IPS-18c (cell line): ENCODE results near the gene FGFRL1.

Experiments
- H3K4me3 ChIP-seq: 2 replicates; pipeline ENCODE4 v1.7.0; 2013; ENCODE audit warnings: low read depth, mild to moderate bottlenecking, low read length, moderate library complexity; ENCODE audit not compliant: insufficient read depth
- H3K9me3 ChIP-seq: one replicate; pipeline ENCODE4 v1.6.1; 2013; ENCODE audit warnings: mild to moderate bottlenecking, low read length, moderate library complexity; ENCODE audit not compliant: control insufficient read depth, insufficient read depth

The FGFRL1 gene

DNA sequence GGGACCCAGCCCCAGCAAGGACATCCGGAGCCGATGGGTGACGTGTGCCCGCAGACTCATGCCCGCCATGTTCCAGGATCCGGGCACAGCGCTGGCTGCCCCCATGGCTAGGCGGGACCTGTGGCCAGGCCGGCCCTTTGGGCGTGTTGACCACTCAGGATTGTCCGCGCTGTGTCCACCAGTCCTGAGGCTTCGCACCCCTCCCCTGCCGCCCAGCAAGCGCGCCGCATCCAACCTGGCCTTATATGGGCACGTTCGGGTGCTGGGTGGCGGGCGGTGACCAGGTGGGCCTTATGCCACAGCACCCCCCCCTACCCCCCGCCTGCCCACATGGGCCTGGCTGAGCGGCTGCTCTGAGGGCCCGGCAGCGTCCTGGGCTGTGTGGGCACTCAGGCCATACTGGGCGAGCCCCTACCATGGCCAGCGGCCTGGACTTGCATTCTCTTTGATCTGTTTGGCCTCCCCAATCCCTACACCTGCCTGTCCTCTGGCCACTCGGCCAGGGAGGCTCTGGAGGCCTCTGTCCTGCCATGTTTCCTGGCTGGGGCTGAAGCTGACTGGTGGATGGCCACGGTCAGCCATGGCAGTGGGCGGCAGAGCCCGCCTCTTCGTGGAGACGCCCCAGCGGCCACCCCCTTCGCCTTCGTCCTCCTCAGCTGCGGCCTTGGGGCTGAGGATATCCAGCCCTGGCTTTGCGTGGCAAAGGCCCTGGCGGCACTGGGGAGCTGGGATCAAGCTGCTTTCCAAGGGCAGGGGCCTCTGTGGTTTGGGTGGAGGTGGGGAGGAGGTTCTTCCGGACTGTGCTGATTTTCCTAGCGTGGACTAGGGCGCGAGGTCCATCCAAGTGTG, 2.0 kb downstream of the FGFRL1 start:
- H3K9me3 ChIP-seq, result peaks cover 2% of the 10 kb centered on the region
- H3K4me3 ChIP-seq, result no peak overlapping the region

- Histone ChIP-seq H3K4me3 (no peak overlapping the region), H3K9me3 (peaks cover 2% of the 10 kb centered on the region)
Measured at GRCh38 chr4:1014291-1015167, 3.1 kb downstream of the FGFRL1 start.

DNA sequence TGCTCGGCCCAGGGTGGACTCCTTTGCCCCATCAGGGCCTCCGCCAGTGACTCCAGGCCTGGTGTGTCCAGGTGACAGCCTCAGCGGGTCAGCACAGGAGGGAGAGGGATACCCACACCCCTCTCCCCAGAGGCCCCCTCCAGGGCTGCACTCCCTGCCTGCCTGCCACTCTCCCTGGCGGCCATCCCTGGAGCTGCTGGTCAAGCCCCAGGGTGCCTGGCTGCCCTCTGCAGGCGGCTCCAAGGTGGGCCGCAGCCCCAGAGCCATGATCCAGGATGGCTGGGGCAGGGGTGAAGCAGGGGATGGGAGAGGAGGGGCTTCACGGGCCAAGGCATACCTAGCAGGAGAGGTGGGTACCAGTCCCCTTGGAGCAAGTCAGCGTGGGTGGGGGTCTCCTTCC, 3.8 kb downstream of the FGFRL1 start:
- peaks cover 2% of the 10 kb centered on the region for H3K9me3 ChIP-seq
- no peak overlapping the region for H3K4me3 ChIP-seq

- peaks cover 2% of the 10 kb centered on the region for H3K9me3 ChIP-seq
- no peak overlapping the region for H3K4me3 ChIP-seq
Measured at GRCh38 chr4:1015746-1016145, 4.3 kb downstream of the FGFRL1 start.

GRCh38 chr4:1017211-1017610, 5.8 kb downstream of the FGFRL1 start:
- no peak overlapping the region for H3K4me3 ChIP-seq
- peaks cover 2% of the 10 kb centered on the region for H3K9me3 ChIP-seq

DNA sequence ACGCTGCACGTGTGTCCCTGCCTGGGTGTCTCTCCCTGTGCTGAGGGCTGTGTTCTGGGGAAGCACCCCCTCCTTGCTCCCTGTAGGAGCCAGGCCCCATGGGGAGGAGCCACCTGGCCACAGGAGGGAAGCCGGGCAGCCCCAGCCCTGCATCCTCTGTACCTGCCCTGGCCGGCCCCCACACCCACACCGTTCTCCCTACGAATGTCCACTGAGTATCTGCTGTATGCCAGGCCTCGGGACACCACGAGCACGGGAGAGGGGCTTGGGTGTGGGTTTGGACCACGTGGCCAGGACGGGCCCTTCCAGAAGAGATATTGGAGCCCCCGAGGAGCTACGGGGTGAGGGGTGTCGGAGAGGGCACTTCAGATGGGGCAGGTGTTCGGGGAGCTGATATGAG, 6.3 kb downstream of the FGFRL1 start:
- H3K4me3 ChIP-seq, result no peak overlapping the region

GRCh38 chr4:1018147-1019020, 7.0 kb downstream of the FGFRL1 start:
- Histone ChIP-seq H3K4me3 (no peak overlapping the region), H3K9me3 (peaks cover 2% of the 10 kb centered on the region)

More for the DNA sequence above, 6.3 kb downstream of the FGFRL1 start:
- H3K9me3 ChIP-seq, result peaks cover 2% of the 10 kb centered on the region

DNA sequence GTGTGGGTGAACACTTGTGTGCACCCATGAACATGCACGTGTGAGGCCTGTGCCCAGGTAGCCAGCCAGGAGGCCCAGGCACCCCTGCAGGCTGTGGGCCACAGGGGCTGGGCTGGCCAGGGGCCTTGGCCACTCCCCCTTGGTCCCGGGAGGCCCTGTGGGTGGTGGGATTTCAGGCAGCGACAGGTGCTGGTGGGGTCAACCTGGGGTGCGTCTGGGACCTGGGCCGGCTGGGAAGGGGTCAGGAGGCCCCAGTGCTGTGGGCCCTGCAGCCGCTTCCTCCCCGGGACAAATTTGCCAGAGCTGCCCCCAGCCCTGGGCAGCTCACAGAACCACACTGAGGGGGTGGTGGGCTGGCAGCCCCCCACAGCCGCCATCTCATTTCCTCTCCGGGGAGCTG, 7.9 kb downstream of the FGFRL1 start:
- Histone ChIP-seq H3K9me3 (peaks cover 2% of the 10 kb centered on the region), H3K4me3 (no peak overlapping the region)

DNA sequence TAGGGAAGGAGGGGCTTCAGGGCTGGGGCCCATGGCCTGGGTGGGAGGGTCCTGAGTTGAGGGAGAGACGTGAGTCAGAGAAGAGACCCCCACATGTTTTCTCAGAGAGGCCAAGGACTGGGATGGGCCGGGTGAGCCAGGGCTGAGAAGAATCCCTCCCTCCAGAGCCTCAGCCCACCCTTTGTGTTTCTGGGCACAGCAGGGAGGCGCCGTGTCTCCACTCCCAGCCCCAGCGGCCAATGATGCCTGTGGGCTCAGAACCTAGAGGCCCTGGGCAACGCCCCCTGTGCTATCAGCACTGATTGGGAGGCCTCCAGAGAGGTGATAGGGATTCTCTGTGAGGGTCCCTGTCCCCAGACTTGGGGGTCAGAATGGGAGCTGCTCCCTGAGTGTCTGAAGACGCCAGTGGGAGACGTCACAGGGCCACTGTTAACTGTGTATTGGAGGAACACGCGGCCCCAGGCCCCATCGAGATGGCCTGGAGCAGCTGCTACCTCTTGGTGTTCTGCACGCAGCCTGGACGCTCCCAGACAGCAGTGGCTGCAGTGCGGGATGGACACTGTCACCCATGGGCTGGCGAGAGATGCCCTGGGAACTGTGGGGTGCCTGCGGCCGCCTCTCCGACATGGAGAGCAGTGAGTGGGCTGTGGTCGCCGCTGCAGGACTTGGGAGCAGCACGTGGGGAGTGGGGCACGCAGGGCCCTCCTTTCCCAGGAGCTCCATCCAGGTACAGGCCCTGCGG, 8.5 kb downstream of the FGFRL1 start:
- H3K4me3 ChIP-seq, result no peak overlapping the region

DNA sequence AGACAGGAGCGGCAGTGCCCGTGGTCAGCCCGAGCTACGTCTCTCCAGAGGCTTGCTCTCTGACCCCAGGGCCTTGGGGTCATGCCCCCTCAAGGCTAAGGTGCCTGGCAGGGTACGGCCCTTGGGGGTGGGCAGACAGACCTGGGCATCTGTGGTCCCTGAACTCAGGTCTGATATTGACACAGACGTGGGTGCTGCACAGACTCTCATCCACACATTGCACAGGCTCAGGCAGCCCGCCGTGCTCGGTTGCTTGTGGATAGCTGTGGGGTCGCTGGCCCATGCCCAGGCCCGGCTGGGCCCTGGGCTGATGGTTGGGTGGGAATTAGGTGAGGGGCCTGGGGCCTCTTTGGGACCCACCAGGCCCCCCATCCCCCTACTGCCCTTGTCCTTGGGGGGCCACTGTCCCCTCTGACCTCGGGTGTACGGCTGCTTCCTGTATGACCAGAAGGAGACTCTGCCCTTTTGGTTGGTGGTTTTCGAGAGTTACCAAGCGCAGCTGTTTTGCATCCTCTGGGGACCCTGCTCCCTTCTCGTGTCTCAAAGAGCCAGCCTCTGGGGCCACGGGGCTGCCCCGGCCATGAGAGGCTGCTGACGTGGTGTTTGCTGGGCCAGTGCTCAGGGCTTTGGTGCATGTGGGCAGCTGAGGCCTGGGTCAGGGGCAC, 10.1 kb downstream of the FGFRL1 start:
- no peak overlapping the region for H3K4me3 ChIP-seq
- H3K9me3 ChIP-seq, result no peaks in the 10 kb centered on the region

More for the DNA sequence above, 8.5 kb downstream of the FGFRL1 start:
- H3K9me3 ChIP-seq, result peaks cover 2% of the 10 kb centered on the region

- H3K4me3 ChIP-seq, result no peak overlapping the region
Measured at GRCh38 chr4:1022051-1022738, 10.8 kb downstream of the FGFRL1 start.

DNA sequence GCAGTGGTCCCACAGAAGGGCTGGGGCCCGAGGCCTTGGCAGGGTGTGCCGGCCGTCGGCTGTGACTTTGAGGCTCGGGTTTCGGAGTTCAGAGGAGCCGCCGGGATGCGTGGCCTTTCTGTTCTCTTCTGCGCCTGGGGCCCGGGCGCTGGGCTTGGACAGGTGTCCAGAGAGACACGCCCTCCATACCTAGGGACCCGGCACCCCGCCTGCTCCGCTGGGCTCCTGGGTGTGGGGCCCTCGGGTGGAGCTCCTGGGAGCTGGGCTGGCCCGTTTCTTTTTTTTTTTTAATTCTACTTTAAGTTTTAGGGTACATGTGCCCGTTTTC, 11.3 kb downstream of the FGFRL1 start:
- Histone ChIP-seq H3K4me3 (no peak overlapping the region), H3K9me3 (no peaks in the 10 kb centered on the region)

More at GRCh38 chr4:1022051-1022738, 10.8 kb downstream of the FGFRL1 start:
- H3K9me3 ChIP-seq, result no peaks in the 10 kb centered on the region

DNA sequence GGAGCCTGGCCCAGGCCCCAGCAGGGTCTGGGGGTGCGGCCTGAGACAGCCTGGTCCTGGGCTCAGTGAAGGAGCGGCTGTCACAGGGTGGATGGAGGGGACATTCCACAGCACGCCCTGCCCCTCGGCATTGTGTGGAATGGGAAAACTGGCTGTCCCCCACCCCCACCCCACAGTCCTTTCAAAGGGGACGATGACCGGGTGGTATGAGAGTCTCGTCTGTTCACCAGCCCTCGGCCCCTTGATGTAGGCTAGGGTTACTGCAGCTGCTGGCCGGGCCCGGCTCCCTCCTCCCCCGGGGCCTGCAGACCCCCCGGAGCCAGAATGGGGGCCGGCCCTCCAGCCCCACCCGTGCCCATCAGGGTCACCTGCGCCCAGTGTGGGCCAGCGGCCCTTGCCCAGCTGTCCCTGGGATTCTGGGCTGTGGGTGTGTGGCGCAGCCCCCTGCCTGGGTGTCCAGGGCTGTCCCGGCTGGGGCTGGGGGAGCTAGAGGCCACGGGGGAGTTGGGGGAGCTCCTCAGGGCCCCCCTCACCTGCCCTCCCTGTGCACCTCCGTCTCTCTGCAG, 11.7 kb downstream of the FGFRL1 start:
- no peak overlapping the region for H3K4me3 ChIP-seq
- H3K9me3 ChIP-seq, result no peaks in the 10 kb centered on the region

- Histone ChIP-seq H3K4me3 (no peak overlapping the region), H3K9me3 (no peaks in the 10 kb centered on the region)
Measured at GRCh38 chr4:1023895-1024740, 12.7 kb downstream of the FGFRL1 start.
